HL-60 (cell line): ENCODE results near the gene SPINK9.

ENCODE experiments used
- POLR2AphosphoS5 ChIP-seq: IDR thresholded peaks from 2 replicates; pipeline ENCODE4 v1.6.1; 2012; ENCODE audit warnings: low read depth
- TF ChIP-seq, protein P1 (sequence below): IDR thresholded peaks from one replicate; pipeline ENCODE4 v1.5.1; 2011; ENCODE audit warnings: low read length, control low read depth, inconsistent platforms; ENCODE audit not compliant: insufficient read depth
- TF ChIP-seq, protein P2 (sequence below): IDR thresholded peaks from 2 replicates; pipeline ENCODE4 v1.6.1; 2012; ENCODE audit warnings: low read depth; ENCODE audit not compliant: insufficient replicate concordance

DNA sequence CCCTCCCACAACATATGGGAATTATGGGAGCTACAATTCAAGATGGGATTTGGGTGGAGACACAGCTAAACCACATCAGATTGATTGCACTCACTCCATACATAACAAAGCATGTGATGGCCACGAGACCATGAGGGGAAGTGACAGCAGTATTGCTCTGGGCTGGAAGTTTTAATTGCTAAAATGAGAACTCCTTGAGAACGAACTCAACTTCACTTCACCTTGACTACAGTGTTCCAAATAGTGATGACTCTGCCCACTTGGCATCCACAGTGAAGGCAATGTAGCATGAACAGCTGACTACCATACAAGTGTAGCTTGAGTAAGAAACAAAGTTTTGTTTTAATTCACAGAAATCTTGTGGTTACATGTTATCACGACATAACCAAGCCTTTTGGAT, 23.9 kb upstream of the SPINK9 start:
- TF ChIP-seq, protein P1, sequence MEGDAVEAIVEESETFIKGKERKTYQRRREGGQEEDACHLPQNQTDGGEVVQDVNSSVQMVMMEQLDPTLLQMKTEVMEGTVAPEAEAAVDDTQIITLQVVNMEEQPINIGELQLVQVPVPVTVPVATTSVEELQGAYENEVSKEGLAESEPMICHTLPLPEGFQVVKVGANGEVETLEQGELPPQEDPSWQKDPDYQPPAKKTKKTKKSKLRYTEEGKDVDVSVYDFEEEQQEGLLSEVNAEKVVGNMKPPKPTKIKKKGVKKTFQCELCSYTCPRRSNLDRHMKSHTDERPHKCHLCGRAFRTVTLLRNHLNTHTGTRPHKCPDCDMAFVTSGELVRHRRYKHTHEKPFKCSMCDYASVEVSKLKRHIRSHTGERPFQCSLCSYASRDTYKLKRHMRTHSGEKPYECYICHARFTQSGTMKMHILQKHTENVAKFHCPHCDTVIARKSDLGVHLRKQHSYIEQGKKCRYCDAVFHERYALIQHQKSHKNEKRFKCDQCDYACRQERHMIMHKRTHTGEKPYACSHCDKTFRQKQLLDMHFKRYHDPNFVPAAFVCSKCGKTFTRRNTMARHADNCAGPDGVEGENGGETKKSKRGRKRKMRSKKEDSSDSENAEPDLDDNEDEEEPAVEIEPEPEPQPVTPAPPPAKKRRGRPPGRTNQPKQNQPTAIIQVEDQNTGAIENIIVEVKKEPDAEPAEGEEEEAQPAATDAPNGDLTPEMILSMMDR, result no peak
- no peak for TF ChIP-seq POLR2AphosphoS5
- TF ChIP-seq, protein P2, sequence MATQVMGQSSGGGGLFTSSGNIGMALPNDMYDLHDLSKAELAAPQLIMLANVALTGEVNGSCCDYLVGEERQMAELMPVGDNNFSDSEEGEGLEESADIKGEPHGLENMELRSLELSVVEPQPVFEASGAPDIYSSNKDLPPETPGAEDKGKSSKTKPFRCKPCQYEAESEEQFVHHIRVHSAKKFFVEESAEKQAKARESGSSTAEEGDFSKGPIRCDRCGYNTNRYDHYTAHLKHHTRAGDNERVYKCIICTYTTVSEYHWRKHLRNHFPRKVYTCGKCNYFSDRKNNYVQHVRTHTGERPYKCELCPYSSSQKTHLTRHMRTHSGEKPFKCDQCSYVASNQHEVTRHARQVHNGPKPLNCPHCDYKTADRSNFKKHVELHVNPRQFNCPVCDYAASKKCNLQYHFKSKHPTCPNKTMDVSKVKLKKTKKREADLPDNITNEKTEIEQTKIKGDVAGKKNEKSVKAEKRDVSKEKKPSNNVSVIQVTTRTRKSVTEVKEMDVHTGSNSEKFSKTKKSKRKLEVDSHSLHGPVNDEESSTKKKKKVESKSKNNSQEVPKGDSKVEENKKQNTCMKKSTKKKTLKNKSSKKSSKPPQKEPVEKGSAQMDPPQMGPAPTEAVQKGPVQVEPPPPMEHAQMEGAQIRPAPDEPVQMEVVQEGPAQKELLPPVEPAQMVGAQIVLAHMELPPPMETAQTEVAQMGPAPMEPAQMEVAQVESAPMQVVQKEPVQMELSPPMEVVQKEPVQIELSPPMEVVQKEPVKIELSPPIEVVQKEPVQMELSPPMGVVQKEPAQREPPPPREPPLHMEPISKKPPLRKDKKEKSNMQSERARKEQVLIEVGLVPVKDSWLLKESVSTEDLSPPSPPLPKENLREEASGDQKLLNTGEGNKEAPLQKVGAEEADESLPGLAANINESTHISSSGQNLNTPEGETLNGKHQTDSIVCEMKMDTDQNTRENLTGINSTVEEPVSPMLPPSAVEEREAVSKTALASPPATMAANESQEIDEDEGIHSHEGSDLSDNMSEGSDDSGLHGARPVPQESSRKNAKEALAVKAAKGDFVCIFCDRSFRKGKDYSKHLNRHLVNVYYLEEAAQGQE, result no peak
